Uterus (tissue), 4 donors: Measurements from ENCODE around the gene SLC52A3. TPM values are rescaled to one million over a fixed set of nuclear protein-coding genes. Genes with fewer than 3 reads are reported as not detected.
"Not testable (repeated sequence)": the region's sequence is repeated elsewhere in the genome, so short reads cannot be mapped to it uniquely, and the experiment has no call there.

Experiments used
- DNase-seq, 2 donors: peaks; one replicate each; pipeline ENCODE4 v3.0.0-alpha.2; 2019 to 2020
- H3K27ac ChIP-seq, 2 donors: fragments of 200-600 bp; sonication (generic); 1 replicate in 1 of 2; 2 replicates in 1 of 2; pipeline ENCODE4 v1.5.1; 2016 to 2018
- H3K27me3 ChIP-seq, 2 donors: fragments of 200-600 bp; sonication (generic); one replicate each; pipeline ENCODE4 v1.5.1; 2018 to 2019; ENCODE audit warnings: control low read depth in 1 of 2
- H3K36me3 ChIP-seq, 2 donors: fragments of 200-600 bp; sonication (generic); one replicate each; pipeline ENCODE4 v1.5.1; 2019; ENCODE audit warnings: control low read depth in 1 of 2
- H3K4me1 ChIP-seq, 2 donors: fragments of 200-600 bp; sonication (generic); one replicate each; pipeline ENCODE4 v1.5.1; 2018 to 2019; ENCODE audit warnings: control low read depth in 1 of 2
- H3K4me3 ChIP-seq, 2 donors: fragments of 200-600 bp; sonication (generic); 1 replicate in 1 of 2; 2 replicates in 1 of 2; pipeline ENCODE4 v1.5.1; 2018 to 2019; ENCODE audit warnings: mild to moderate bottlenecking in 1 of 2
- H3K9me3 ChIP-seq, 2 donors: fragments of 200-600 bp; sonication (generic); one replicate each; pipeline ENCODE4 v1.5.1; 2019; ENCODE audit warnings: control low read depth in 1 of 2
- POLR2A ChIP-seq, 2 donors: fragments of 450-650 bp; IDR thresholded peaks; one replicate each; pipeline ENCODE4 v1.6.1; 2016; ENCODE audit warnings: antibody characterized with exemption in 2 of 2, mild to moderate bottlenecking in 1 of 2, moderate library complexity in 1 of 2
- intact Hi-C: fragments of 100-400 bp; cut with DNase I; formaldehyde crosslinking; loops from one replicate; pipeline ENCODE4 v1.15.1; 2023; ENCODE audit warnings: low total_unique reads
- total RNA-seq, 4 donors: library from RNA; depleted of rRNA in 3 of 4; stranded (reverse); fragments of >200 nt in 3 of 4; gene quantifications; one replicate each; pipeline versions ENCODE4 v1.1.0 to v1.2.4, GENCODE V29; 2014 to 2023
- TF ChIP-seq, protein P1 (sequence below), 4 experiments: fragments of 200-600 bp in 2 of 4; fragments of 450-650 bp in 2 of 4; sonication (generic) in 2 of 4; IDR thresholded peaks; one replicate each; pipeline ENCODE4 v1.5.1; 2016 to 2019; ENCODE audit warnings: antibody characterized with exemption in 4 of 4, mild to moderate bottlenecking in 2 of 4, moderate library complexity in 1 of 4
- donor health status: DM: yes; HTN: yes; CAD: no.

Gene SLC52A3
- total RNA-seq, 4 donors from 2014 or later: 0.83 to 8.7 (median 1.5) TPM

DNA sequence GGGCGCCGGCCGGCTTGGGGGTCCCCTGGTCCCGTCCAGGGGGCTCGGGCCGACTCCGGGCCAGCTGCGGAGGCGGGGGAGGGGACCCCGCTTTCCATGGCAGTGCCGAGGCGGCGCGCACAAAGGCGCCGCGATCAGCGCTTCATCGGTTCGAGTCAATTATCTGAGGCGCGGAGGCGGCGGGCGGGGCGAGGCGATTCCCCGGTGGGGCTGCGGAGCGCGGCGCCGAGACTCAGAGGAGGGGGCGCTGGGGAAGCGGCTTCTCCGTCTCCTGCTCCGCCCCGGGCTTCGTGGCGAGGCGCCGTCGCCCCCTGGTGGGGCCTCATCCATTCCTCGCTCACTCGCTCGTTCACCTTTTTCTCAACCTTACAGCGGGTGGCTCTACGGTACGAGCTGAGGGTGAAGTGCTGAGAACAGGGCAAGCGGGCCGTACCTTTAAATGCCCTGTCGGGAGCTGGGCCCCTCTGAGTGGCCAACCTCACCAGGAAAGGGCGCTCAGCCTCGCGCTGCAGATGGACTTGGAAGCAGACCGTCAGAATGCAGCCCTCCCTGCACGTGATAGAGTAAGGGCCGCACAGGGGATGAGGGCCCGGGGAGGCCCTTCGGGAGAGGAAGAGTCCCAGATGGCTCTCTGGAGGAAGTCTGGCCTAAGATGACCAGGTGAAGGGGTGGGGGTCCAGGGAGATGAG, 39.9 kb downstream of the SLC52A3 start:
- H3K36me3 ChIP-seq: no peaks in the 10 kb centered on the region
- peaks cover 0 to 8% of the 10 kb centered on the region in 2 donors for H3K4me1 ChIP-seq
- no peak overlapping the region for H3K27ac ChIP-seq
- no peak for DNase-seq
- TF ChIP-seq, protein P1, sequence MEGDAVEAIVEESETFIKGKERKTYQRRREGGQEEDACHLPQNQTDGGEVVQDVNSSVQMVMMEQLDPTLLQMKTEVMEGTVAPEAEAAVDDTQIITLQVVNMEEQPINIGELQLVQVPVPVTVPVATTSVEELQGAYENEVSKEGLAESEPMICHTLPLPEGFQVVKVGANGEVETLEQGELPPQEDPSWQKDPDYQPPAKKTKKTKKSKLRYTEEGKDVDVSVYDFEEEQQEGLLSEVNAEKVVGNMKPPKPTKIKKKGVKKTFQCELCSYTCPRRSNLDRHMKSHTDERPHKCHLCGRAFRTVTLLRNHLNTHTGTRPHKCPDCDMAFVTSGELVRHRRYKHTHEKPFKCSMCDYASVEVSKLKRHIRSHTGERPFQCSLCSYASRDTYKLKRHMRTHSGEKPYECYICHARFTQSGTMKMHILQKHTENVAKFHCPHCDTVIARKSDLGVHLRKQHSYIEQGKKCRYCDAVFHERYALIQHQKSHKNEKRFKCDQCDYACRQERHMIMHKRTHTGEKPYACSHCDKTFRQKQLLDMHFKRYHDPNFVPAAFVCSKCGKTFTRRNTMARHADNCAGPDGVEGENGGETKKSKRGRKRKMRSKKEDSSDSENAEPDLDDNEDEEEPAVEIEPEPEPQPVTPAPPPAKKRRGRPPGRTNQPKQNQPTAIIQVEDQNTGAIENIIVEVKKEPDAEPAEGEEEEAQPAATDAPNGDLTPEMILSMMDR (IDR thresholded peaks at IDR 0.05): peak; percentile 11 to 36 (median 22)
- no peak for TF ChIP-seq POLR2A (IDR thresholded peaks at IDR 0.05)
- peaks cover 0 to 5% of the 10 kb centered on the region in 2 donors for H3K27me3 ChIP-seq
- intact Hi-C loops: no loop called here
- no peaks in the 10 kb centered on the region for H3K9me3 ChIP-seq
- H3K4me3 ChIP-seq: no peak overlapping the region

DNA sequence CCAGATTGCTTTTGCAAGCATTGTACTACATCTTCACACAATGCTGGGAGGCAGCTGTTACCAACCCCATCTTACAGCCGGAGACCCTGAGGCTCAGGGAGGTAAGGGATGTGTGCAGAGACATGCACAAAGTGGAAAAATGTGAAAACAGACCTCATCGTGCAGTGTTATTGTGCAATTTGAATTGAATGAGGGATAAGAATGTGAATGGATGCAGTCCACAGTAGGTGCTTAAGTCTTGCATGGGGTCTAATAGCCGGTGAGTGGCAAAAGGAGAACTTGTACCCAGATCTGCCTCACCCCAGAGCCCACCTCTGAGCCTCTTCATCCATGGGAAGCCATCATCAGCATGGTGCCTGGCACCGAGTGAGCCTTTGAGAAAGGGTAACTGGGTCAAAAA, 42.1 kb downstream of the SLC52A3 start:
- H3K4me1 ChIP-seq: peaks cover 0 to 8% of the 10 kb centered on the region in 2 donors
- H3K4me3 ChIP-seq: no peak overlapping the region
- peaks cover 0 to 5% of the 10 kb centered on the region in 2 donors for H3K27me3 ChIP-seq
- H3K9me3 ChIP-seq: no peaks in the 10 kb centered on the region
- no peak for DNase-seq
- no peak overlapping the region for H3K27ac ChIP-seq
- TF ChIP-seq, protein P1 (IDR thresholded peaks at IDR 0.05): no peak
- no peak for TF ChIP-seq POLR2A (IDR thresholded peaks at IDR 0.05)
- intact Hi-C loops: no loop called here
- H3K36me3 ChIP-seq: no peaks in the 10 kb centered on the region

DNA sequence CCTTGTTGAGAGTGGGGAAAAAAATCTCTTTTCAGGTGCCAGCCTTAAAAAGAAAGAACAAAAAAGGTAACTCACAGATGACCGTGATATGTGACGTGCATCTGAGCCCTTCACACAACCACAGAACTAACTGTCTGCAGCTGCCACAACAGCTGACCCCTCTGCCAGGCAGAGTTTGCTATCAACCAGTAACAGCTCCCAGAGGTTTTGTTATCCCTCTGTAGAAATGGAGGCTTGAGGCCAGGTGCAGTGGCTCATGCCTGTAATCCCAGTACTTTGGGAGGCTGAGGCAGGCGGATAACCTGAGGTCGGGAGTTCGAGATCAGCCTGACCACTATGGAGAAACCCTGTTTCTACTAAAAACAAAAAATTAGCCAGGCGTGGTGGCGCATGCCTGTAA, 42.8 kb downstream of the SLC52A3 start:
- DNase-seq: no peak
- Histone ChIP-seq H3K4me3 (no peak overlapping the region), H3K4me1 (peaks cover 0 to 8% of the 10 kb centered on the region in 2 donors), H3K27ac (no peak overlapping the region), H3K36me3 (no peaks in the 10 kb centered on the region), H3K27me3 (peaks cover 0 to 5% of the 10 kb centered on the region in 2 donors), H3K9me3 (no peaks in the 10 kb centered on the region)
- no peak for TF ChIP-seq POLR2A (IDR thresholded peaks at IDR 0.05)
- TF ChIP-seq, protein P1 (IDR thresholded peaks at IDR 0.05): no peak
- intact Hi-C loops: no loop called here

DNA sequence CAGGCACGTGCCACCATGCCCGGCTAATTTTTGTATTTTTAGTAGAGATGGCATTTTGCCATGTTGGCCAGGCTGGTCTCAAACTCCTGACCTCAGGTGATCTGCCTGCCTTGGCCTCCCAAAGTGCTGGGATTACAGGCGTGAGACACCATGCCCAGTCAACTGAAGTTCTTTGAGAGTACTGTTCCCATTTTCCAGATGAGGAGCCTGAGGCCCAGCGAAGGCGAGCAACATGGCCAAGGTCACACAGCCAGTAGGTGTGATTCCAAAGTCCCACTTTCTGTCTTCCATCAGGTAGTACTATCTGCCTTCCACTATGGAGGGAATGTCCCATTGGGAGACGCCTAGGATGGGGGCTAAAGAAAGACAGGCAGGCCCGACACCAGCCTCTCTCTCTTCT, 43.5 kb downstream of the SLC52A3 start:
- H3K4me3 ChIP-seq, H3K9me3 ChIP-seq, H3K27ac ChIP-seq, intact Hi-C loops, H3K4me1 ChIP-seq, DNase-seq, H3K36me3 ChIP-seq, H3K27me3 ChIP-seq: not testable (repeated sequence)

GRCh38 chr20:723756-724155, 44.5 kb downstream of the SLC52A3 start:
- DNase-seq: no peak
- H3K27me3 ChIP-seq: peaks cover 0 to 5% of the 10 kb centered on the region in 2 donors

More at GRCh38 chr20:723756-724155, 44.5 kb downstream of the SLC52A3 start:
- Histone ChIP-seq H3K4me3 (no peak overlapping the region), H3K4me1 (peaks cover 0 to 8% of the 10 kb centered on the region in 2 donors), H3K27ac (no peak overlapping the region), H3K36me3 (no peaks in the 10 kb centered on the region), H3K9me3 (no peaks in the 10 kb centered on the region)
- intact Hi-C loops: no loop called here
- TF ChIP-seq, protein P1 (IDR thresholded peaks at IDR 0.05): no peak
